Measurements from ENCODE around the gene AARS2. TPM values are rescaled to one million over a fixed set of nuclear protein-coding genes. Genes with fewer than 3 reads are reported as not detected.

AARS2 gene
- total RNA-seq, 1 donor from 2014 or later, result 7.8 TPM

GRCh38 chr6:44304282-44305199 lies 8.6 kb downstream of the AARS2 start:
- intact Hi-C loops (cut with DNase I), result no loop called here
- no peak for DNase-seq (ENCODE audit: low spot score)

GRCh38 chr6:44303842-44304241 lies 9.3 kb downstream of the AARS2 start:
- no peak for DNase-seq (ENCODE audit: low spot score)
- intact Hi-C loops (cut with DNase I), result no loop called here

- no peak for DNase-seq (ENCODE audit: low spot score)
- intact Hi-C loops (cut with DNase I), result no loop called here
These were observed 10.3 kb downstream of the AARS2 start for GRCh38 chr6:44302856-44303255.

- intact Hi-C loops (cut with DNase I), result no loop called here
- no peak for DNase-seq (ENCODE audit: low spot score)
These were observed 11.2 kb downstream of the AARS2 start for GRCh38 chr6:44301782-44302564.

- DNase-seq (ENCODE audit: low spot score), result no peak
- intact Hi-C loops (cut with DNase I), result no loop called here
These were observed 12.0 kb downstream of the AARS2 start for GRCh38 chr6:44301106-44301505.

GRCh38 chr6:44300292-44300823 lies 12.8 kb downstream of the AARS2 start:
- intact Hi-C loops (cut with DNase I), result no loop called here
- DNase-seq (ENCODE audit: low spot score), result no peak

GRCh38 chr6:44298864-44299263 lies 14.3 kb downstream of the AARS2 start:
- intact Hi-C loops (cut with DNase I), result no loop called here
- DNase-seq (ENCODE audit: low spot score), result no peak

GRCh38 chr6:44298055-44298803 lies 14.9 kb downstream of the AARS2 start:
- intact Hi-C loops (cut with DNase I), result no loop called here
- no peak for DNase-seq (ENCODE audit: low spot score)

GRCh38 chr6:44297063-44298038 lies 15.8 kb downstream of the AARS2 start:
- intact Hi-C loops (cut with DNase I), result no loop called here
- DNase-seq (ENCODE audit: low spot score), result no peak

GRCh38 chr6:44294832-44295791 lies 18.0 kb downstream of the AARS2 start:
- intact Hi-C loops (cut with DNase I), result no loop called here
- no peak for DNase-seq (ENCODE audit: low spot score)

- intact Hi-C loops (cut with DNase I), result no loop called here
These were observed 20.3 kb downstream of the AARS2 start for GRCh38 chr6:44292661-44293365.

GRCh38 chr6:44291841-44292240 lies 21.3 kb downstream of the AARS2 start:
- intact Hi-C loops (cut with DNase I), result no loop called here
- DNase-seq (ENCODE audit: low spot score), result no peak

More at GRCh38 chr6:44292661-44293365, 20.3 kb downstream of the AARS2 start:
- DNase-seq (ENCODE audit: low spot score), result no peak

GRCh38 chr6:44289726-44290260 lies 23.4 kb downstream of the AARS2 start:
- intact Hi-C loops (cut with DNase I), result no loop called here
- no peak for DNase-seq (ENCODE audit: low spot score)

- DNase-seq (ENCODE audit: low spot score), result no peak
- intact Hi-C loops (cut with DNase I), result no loop called here
These were observed 26.4 kb downstream of the AARS2 start for GRCh38 chr6:44286747-44287146.

GRCh38 chr6:44286285-44286565 lies 26.9 kb downstream of the AARS2 start:
- no peak for DNase-seq (ENCODE audit: low spot score)
- intact Hi-C loops (cut with DNase I), result no loop called here

- no peak for DNase-seq (ENCODE audit: low spot score)
- intact Hi-C loops (cut with DNase I), result no loop called here
These were observed 27.4 kb downstream of the AARS2 start for GRCh38 chr6:44285552-44286284.
